ENCODE results near the gene CLTRN. TPM values are rescaled to one million over a fixed set of nuclear protein-coding genes. Genes with fewer than 3 reads are reported as not detected.
"Not testable (repeated sequence)": the region's sequence is repeated elsewhere in the genome, so short reads cannot be mapped to it uniquely, and the experiment has no call there.

Gene CLTRN
- total and polyA plus RNA-seq, 2 donors (not counting 1 experiment from before 2014, with no cell fraction given), result 0.42 to 0.46 TPM

- Histone ChIP-seq H3K4me3 (ENCODE audit: control extremely low read depth in 1 of 5, extremely low read depth in 1 of 5, insufficient read depth in 1 of 5, low read depth in 2 of 5, low read length in 4 of 5) (no peak overlapping the region), H3K27ac (ENCODE audit: low read length in 2 of 2) (no peak overlapping the region), H3K9me3 (ENCODE audit: control extremely low read depth in 1 of 3, control insufficient read depth in 2 of 3, insufficient read depth in 1 of 3, low read length in 2 of 3) (no peaks in the 10 kb centered on the region), H2AFZ (ENCODE audit: insufficient read depth, low read depth, low read length, poor library complexity, severe bottlenecking) (no peak overlapping the region), H3K79me2 (ENCODE audit: control insufficient read depth, insufficient read depth, low read length) (no peaks in the 10 kb centered on the region), H3K27me3 (replicated peaks in 1 of 4; ENCODE audit: control extremely low read depth in 1 of 4, control insufficient read depth in 3 of 4, insufficient read depth in 4 of 4, low read length in 3 of 4) (peaks cover 0 to 2% (median 0%) of the 10 kb centered on the region in 4 experiments), H4K20me1 (ENCODE audit: control insufficient read depth, insufficient read depth, low read length, poor library complexity, severe bottlenecking) (no peaks in the 10 kb centered on the region), H3K9ac (ENCODE audit: low read length) (no peak overlapping the region), H3K4me2 (replicated peaks; ENCODE audit: low read depth, low read length, poor library complexity, severe bottlenecking) (no peak overlapping the region), H3K36me3 (replicated peaks in 1 of 2; ENCODE audit: control extremely low read depth in 1 of 2, control insufficient read depth in 1 of 2, extremely low read depth in 1 of 2, insufficient read depth in 2 of 2, low read length in 1 of 2) (no peaks in the 10 kb centered on the region), H3K4me1 (ENCODE audit: control insufficient read depth in 2 of 2, insufficient read depth in 2 of 2, low read length in 2 of 2) (no peaks in the 10 kb centered on the region)
- ChIA-PET POLR2A (no interaction called here), CTCF (no interaction called here)
- TF ChIP-seq EZH2 (IDR thresholded peaks at IDR 0.05; ENCODE audit: borderline replicate concordance, insufficient read depth, low read depth, low read length, poor library complexity, severe bottlenecking) (no peak), CTCF (IDR thresholded peaks at IDR 0.05) (no peak)
- no peak overlapping the region for H3K27ac Mint-ChIP-seq
- ATAC-seq (ENCODE audit: low read depth) (no peak), DNase-seq (no peak)
- H3K4me3 Mint-ChIP-seq, result no peak overlapping the region
- WGBS (ENCODE audit: insufficient coverage), result no CpG with 5 or more reads among the region's 5 CpGs
- H3K27me3 Mint-ChIP-seq, result peaks cover 7% of the 10 kb centered on the region
- no peaks in the 10 kb centered on the region for H3K9me3 Mint-ChIP-seq (ENCODE audit: insufficient read depth)
- intact Hi-C loops (cut with micrococcal nuclease), result no loop called here
- H3K4me1 Mint-ChIP-seq, result no peaks in the 10 kb centered on the region
These were observed 10.6 kb downstream of the CLTRN start for GRCh38 chrX:15653961-15654360.

GRCh38 chrX:15647510-15647909, 17.1 kb downstream of the CLTRN start:
- POLR2A ChIA-PET; H3K4me1 Mint-ChIP-seq; H3K79me2 ChIP-seq (ENCODE audit: control insufficient read depth, insufficient read depth, low read length); ATAC-seq (ENCODE audit: low read depth); H3K4me1 ChIP-seq (ENCODE audit: control insufficient read depth in 2 of 2, insufficient read depth in 2 of 2, low read length in 2 of 2); H2AFZ ChIP-seq (ENCODE audit: insufficient read depth, low read depth, low read length, poor library complexity, severe bottlenecking); H3K9me3 ChIP-seq (ENCODE audit: control extremely low read depth in 1 of 3, control insufficient read depth in 2 of 3, insufficient read depth in 1 of 3, low read length in 2 of 3); H3K9me3 Mint-ChIP-seq (ENCODE audit: insufficient read depth); H3K27ac ChIP-seq (ENCODE audit: low read length in 2 of 2); H3K9ac ChIP-seq (ENCODE audit: low read length); CTCF ChIA-PET; DNase-seq; H4K20me1 ChIP-seq (ENCODE audit: control insufficient read depth, insufficient read depth, low read length, poor library complexity, severe bottlenecking); H3K27me3 Mint-ChIP-seq; H3K4me2 ChIP-seq (replicated peaks; ENCODE audit: low read depth, low read length, poor library complexity, severe bottlenecking); H3K36me3 ChIP-seq (replicated peaks in 1 of 2; ENCODE audit: control extremely low read depth in 1 of 2, control insufficient read depth in 1 of 2, extremely low read depth in 1 of 2, insufficient read depth in 2 of 2, low read length in 1 of 2); H3K27me3 ChIP-seq (replicated peaks in 1 of 4; ENCODE audit: control extremely low read depth in 1 of 4, control insufficient read depth in 3 of 4, insufficient read depth in 4 of 4, low read length in 3 of 4); intact Hi-C loops (cut with micrococcal nuclease); H3K4me3 Mint-ChIP-seq; H3K27ac Mint-ChIP-seq; H3K4me3 ChIP-seq (ENCODE audit: control extremely low read depth in 1 of 5, extremely low read depth in 1 of 5, insufficient read depth in 1 of 5, low read depth in 2 of 5, low read length in 4 of 5): not testable (repeated sequence)
- WGBS (ENCODE audit: insufficient coverage), result no CpG with 5 or more reads among the region's 5 CpGs
